ENCODE data around the gene SYPL1. TPM values are rescaled to one million over a fixed set of nuclear protein-coding genes. Genes with fewer than 3 reads are reported as not detected.

Gene SYPL1
- total and polyA plus RNA-seq, 2 experiments from 2014 or later = 94.2 to 110 TPM

DNA sequence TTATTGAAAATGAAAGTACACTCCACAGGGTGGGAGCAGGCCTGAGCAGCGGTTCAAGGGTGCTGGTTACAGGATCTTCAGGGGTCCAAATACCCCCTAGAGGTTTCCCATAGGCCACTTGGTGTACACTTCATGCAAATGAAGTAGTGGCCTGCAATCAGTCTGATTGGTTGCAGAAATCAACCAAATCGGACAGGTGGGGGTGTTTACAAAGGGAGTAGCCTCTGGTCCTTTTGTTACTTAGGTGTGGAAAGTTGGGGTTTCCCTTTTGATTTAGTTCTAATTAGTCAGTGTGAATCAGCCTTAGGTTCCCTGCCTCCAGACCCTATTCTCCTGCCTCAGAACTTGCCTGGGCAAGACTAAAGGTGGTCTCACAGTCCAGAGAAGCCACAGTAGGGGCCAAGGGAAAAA is 49.6 kb downstream of the SYPL1 start:
- H3K4me1 ChIP-seq (ENCODE audit: insufficient read depth) = peaks cover 19% of the 10 kb centered on the region
- no peaks in the 10 kb centered on the region for H3K79me2 ChIP-seq
- H3K4me2 ChIP-seq = no peak overlapping the region
- H3K9me2 ChIP-seq (replicated peaks; ENCODE audit: insufficient read depth) = no peaks in the 10 kb centered on the region
- WGBS (ENCODE audit: low lambda C conversion rate, missing lambda C conversion rate) = 89% methylated on average over 2 of the region's 2 CpGs
- H2AFZ ChIP-seq = no peak overlapping the region
- H4K20me1 ChIP-seq (ENCODE audit: insufficient read depth, poor library complexity, severe bottlenecking) = no peaks in the 10 kb centered on the region
- H3K27me3 ChIP-seq = no peaks in the 10 kb centered on the region
- H3K27ac ChIP-seq = no peak overlapping the region
- no peak overlapping the region for H3K4me3 ChIP-seq
- no peaks in the 10 kb centered on the region for H3K9me3 ChIP-seq (ENCODE audit: low read depth)
- no peaks in the 10 kb centered on the region for H3K36me3 ChIP-seq (replicated peaks; ENCODE audit: insufficient read depth, low read depth)
- no peak for TF ChIP-seq EZH2phosphoT487 (IDR thresholded peaks at IDR 0.05; ENCODE audit: low read depth, severe bottlenecking, unreplicated experiment)
- no peak for TF ChIP-seq EZH2 (IDR thresholded peaks at IDR 0.05; ENCODE audit: borderline replicate concordance)
- TF ChIP-seq, protein P1, sequence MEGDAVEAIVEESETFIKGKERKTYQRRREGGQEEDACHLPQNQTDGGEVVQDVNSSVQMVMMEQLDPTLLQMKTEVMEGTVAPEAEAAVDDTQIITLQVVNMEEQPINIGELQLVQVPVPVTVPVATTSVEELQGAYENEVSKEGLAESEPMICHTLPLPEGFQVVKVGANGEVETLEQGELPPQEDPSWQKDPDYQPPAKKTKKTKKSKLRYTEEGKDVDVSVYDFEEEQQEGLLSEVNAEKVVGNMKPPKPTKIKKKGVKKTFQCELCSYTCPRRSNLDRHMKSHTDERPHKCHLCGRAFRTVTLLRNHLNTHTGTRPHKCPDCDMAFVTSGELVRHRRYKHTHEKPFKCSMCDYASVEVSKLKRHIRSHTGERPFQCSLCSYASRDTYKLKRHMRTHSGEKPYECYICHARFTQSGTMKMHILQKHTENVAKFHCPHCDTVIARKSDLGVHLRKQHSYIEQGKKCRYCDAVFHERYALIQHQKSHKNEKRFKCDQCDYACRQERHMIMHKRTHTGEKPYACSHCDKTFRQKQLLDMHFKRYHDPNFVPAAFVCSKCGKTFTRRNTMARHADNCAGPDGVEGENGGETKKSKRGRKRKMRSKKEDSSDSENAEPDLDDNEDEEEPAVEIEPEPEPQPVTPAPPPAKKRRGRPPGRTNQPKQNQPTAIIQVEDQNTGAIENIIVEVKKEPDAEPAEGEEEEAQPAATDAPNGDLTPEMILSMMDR (IDR thresholded peaks at IDR 0.05; ENCODE audit: poor library complexity) = no peak
- DNase-seq (ENCODE audit: low spot score) = no peak

DNA sequence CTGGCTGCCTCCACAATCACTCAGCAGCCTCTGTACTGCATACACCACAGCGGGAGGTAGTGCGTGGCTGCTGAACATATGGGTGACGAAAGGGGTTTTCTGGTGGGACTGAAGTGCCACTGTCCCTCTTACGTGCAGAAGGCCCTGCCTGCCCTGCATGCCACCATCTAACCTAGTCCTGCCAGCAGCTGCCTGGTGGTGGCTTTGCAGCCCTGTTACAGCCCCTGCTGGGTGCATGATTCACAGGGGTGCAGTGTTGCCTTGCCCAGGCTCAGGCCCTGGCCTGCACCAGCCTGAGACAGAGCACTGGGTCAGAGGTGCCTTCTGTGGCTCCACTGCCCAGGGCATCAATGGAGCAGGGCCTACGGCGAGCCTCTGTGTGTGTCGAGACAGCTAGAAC is 50.1 kb downstream of the SYPL1 start:
- Histone ChIP-seq H3K4me2 (no peak overlapping the region), H3K79me2 (no peaks in the 10 kb centered on the region), H3K9me2 (replicated peaks; ENCODE audit: insufficient read depth) (no peaks in the 10 kb centered on the region), H3K27me3 (no peaks in the 10 kb centered on the region), H3K9me3 (ENCODE audit: low read depth) (no peaks in the 10 kb centered on the region), H3K27ac (no peak overlapping the region), H3K4me3 (no peak overlapping the region), H3K36me3 (replicated peaks; ENCODE audit: insufficient read depth, low read depth) (no peaks in the 10 kb centered on the region), H3K4me1 (ENCODE audit: insufficient read depth) (peaks cover 19% of the 10 kb centered on the region), H4K20me1 (ENCODE audit: insufficient read depth, poor library complexity, severe bottlenecking) (no peaks in the 10 kb centered on the region), H2AFZ (no peak overlapping the region)
- DNase-seq (ENCODE audit: low spot score) = no peak
- 94% methylated on average over 7 of the region's 7 CpGs for whole genome bisulfite sequencing (ENCODE audit: low lambda C conversion rate, missing lambda C conversion rate)
- TF ChIP-seq EZH2 (IDR thresholded peaks at IDR 0.05; ENCODE audit: borderline replicate concordance) (no peak), EZH2phosphoT487 (IDR thresholded peaks at IDR 0.05; ENCODE audit: low read depth, severe bottlenecking, unreplicated experiment) (no peak)
- TF ChIP-seq, protein P1 (IDR thresholded peaks at IDR 0.05; ENCODE audit: poor library complexity) = no peak

DNA sequence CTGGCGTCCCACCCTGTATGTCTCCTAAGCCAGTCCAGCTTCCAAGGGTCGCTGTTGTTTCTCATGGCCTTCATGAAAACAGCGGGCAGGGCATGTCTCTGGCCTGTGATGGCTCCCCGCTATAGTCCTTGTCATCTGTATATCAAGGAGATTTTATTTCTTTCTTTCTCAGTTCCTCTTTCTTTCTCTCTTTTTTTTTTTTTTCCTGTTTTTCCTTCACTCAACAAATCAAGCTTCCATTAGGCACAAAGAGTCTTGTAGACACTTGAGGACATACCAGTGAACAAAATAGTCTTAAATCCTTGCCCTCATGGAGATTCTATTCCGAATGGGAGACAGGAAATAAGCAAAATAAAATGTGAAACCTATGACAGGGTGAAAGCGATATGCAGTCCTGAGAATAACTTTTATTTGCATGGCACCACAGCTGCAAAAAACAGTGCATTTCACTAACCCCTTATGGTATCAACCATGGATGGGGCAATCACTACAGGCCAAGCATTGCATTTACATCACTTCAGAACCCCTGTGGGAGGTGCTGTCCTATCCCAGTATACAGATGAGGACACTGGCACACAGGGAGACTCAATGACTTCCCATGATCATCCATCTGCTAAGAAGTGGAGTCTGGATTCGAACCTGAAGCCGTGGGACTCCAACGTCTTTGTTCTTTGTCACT is 50.7 kb downstream of the SYPL1 start:
- H3K27ac ChIP-seq = no peak overlapping the region

More for the DNA sequence above, 50.7 kb downstream of the SYPL1 start:
- no peak for DNase-seq (ENCODE audit: low spot score)
- H3K27me3 ChIP-seq = no peaks in the 10 kb centered on the region
- no peak for TF ChIP-seq EZH2phosphoT487 (IDR thresholded peaks at IDR 0.05; ENCODE audit: low read depth, severe bottlenecking, unreplicated experiment)
- TF ChIP-seq, protein P1 (IDR thresholded peaks at IDR 0.05; ENCODE audit: poor library complexity) = no peak
- TF ChIP-seq EZH2 (IDR thresholded peaks at IDR 0.05; ENCODE audit: borderline replicate concordance) = no peak
- H3K36me3 ChIP-seq (replicated peaks; ENCODE audit: insufficient read depth, low read depth) = no peaks in the 10 kb centered on the region
- H2AFZ ChIP-seq = no peak overlapping the region
- no peaks in the 10 kb centered on the region for H4K20me1 ChIP-seq (ENCODE audit: insufficient read depth, poor library complexity, severe bottlenecking)
- H3K9me3 ChIP-seq (ENCODE audit: low read depth) = no peaks in the 10 kb centered on the region
- H3K4me1 ChIP-seq (ENCODE audit: insufficient read depth) = peaks cover 19% of the 10 kb centered on the region
- H3K79me2 ChIP-seq = no peaks in the 10 kb centered on the region
- no peak overlapping the region for H3K4me2 ChIP-seq
- no peak overlapping the region for H3K4me3 ChIP-seq
- WGBS (ENCODE audit: low lambda C conversion rate, missing lambda C conversion rate) = 98% methylated on average over 9 of the region's 9 CpGs
- H3K9me2 ChIP-seq (replicated peaks; ENCODE audit: insufficient read depth) = no peaks in the 10 kb centered on the region

Data from hepatocyte (in vitro differentiated cells).